T-helper 2 cell treated with Interferon-gamma antibody and Interleukin-4, amounts not matched to agents 5 μg/mL and 100 μg/mL, for 36 hours (primary cell): ENCODE data around the gene CRKL.

Source experiments
- DNase-seq: peaks from one replicate; pipeline ENCODE4 v3.0.0; 2021; ENCODE audit warnings: low spot score
- H3K27ac Mint-ChIP-seq: one replicate; pipeline ENCODE4 v1.8.0; 2021; ENCODE audit warnings: mild to moderate bottlenecking, mixed read lengths
- H3K27me3 Mint-ChIP-seq: one replicate; pipeline ENCODE4 v1.8.0; 2021; ENCODE audit warnings: low read depth, mixed read lengths
- H3K36me3 Mint-ChIP-seq: one replicate; pipeline ENCODE4 v1.8.0; 2021; ENCODE audit warnings: low read depth, mixed read lengths
- H3K4me1 Mint-ChIP-seq: one replicate; pipeline ENCODE4 v1.8.0; 2021; ENCODE audit warnings: low read depth, mixed read lengths
- H3K4me3 Mint-ChIP-seq: one replicate; pipeline ENCODE4 v1.8.0; 2022; ENCODE audit warnings: mild to moderate bottlenecking, moderate library complexity, mixed read lengths
- H3K9me3 Mint-ChIP-seq: one replicate; pipeline ENCODE4 v1.8.0; 2021; ENCODE audit warnings: mixed read lengths

Gene CRKL

DNA sequence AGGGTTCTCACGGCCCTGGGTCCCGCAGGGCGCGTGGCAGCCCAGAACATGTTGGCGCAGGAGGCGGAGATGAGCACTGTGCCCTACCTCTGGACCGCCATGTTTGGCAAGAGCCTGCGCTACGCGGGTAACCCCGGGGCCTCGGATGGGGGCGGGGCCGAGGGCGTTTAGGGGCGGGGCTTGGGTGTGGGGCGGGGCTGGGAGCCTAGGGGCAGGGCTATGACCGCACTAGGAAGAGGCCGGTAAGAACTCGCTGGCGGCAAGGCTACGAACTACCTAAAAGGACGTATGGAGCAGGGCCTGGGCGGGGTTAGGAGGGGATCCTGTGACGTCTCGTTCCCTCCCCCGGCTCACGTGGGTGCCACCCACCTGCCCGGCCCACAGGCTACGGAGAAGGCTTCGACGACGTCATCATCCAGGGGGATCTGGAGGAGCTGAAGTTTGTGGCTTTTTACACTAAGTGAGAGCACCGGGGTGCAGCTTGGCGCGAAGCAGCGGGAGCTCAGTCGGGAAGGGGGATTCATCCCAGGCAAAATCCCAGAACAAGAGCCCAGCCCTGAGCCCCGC lies 62.1 kb downstream of the CRKL start:
- DNase-seq: peak; percentile 51
- peaks cover 27% of the 10 kb centered on the region for H3K4me1 Mint-ChIP-seq
- H3K9me3 Mint-ChIP-seq: peaks cover 8% of the 10 kb centered on the region
- peak overlapping the region; percentile 70 for H3K27ac Mint-ChIP-seq
- peaks cover 5% of the 10 kb centered on the region for H3K36me3 Mint-ChIP-seq
- no peaks in the 10 kb centered on the region for H3K27me3 Mint-ChIP-seq
- peak overlapping the region; percentile 72 for H3K4me3 Mint-ChIP-seq

GRCh38 chr22:20979940-20980453 lies 62.8 kb downstream of the CRKL start:
- peaks cover 8% of the 10 kb centered on the region for H3K9me3 Mint-ChIP-seq
- peak overlapping the region; percentile 22 for H3K27ac Mint-ChIP-seq
- no peaks in the 10 kb centered on the region for H3K27me3 Mint-ChIP-seq
- H3K4me3 Mint-ChIP-seq: no peak overlapping the region
- no peak for DNase-seq
- peaks cover 27% of the 10 kb centered on the region for H3K4me1 Mint-ChIP-seq
- H3K36me3 Mint-ChIP-seq: peaks cover 5% of the 10 kb centered on the region

DNA sequence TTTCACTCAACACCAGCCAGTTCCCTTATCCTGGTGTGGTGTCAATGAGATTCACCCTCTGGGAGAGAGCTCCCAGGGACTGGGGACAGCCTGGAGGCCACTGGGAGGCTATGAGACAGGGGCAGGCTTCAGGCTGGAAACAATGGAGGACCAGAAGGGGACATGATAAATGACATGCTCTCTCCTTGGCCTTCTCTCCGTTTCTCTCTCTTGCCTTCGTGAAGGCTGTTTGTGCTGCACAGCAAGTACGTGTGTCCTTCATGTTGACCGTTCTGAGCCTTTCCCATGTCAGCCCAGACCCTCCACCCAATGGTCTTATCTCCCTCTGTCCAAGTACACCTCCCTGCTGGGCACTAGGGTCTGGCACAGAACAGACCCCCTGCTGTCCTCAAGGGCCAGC lies 63.3 kb downstream of the CRKL start:
- Mint-ChIP-seq H3K27ac (no peak overlapping the region), H3K4me1 (peaks cover 27% of the 10 kb centered on the region)

DNA sequence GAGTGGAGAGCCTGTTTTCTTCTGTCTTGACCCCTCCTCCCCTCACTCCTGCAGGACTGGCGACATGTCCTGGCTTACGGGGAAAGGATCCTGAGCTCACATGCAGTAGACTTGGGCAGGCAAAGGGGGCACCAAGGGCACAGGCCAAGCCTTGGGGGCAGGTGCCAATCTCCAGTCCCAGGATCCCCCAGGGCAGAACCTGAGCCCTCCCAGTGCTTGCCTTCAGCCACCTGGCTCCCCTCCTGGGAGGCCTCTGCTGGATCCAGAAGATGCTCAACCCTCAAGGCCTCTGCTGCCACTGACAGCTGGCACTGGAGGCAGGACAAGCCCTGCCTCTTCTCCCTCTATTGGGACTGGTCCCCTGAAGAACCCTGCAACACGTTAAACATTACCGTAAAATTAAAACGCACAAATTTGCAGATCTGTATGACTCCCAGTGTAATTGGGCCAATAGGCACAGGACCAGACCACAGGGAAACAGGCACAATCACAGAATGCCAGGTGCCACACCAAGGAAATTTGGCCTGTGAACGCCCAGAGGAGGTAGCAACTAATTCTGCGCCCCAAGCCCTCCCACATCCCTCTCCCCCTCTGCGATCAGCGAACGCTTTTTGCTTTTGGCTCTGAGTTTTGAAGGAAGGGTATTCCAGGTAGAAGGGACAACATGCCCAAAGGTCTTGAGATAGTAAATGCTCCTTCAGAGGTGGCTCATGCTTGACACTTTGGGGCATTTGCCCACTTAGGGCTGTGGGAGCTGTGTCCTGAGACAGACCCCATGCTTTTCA lies 63.9 kb downstream of the CRKL start:
- H3K36me3 Mint-ChIP-seq: peaks cover 8% of the 10 kb centered on the region
- peak overlapping the region; percentile 91 for H3K4me3 Mint-ChIP-seq
- peak overlapping the region; percentile 85 for H3K27ac Mint-ChIP-seq
- no peak for DNase-seq
- peaks cover 27% of the 10 kb centered on the region for H3K4me1 Mint-ChIP-seq
- no peaks in the 10 kb centered on the region for H3K27me3 Mint-ChIP-seq
- H3K9me3 Mint-ChIP-seq: peaks cover 8% of the 10 kb centered on the region

More for the DNA sequence above, 63.3 kb downstream of the CRKL start:
- no peak for DNase-seq
- Mint-ChIP-seq H3K27me3 (no peaks in the 10 kb centered on the region), H3K4me3 (peak overlapping the region; percentile 18), H3K9me3 (peaks cover 8% of the 10 kb centered on the region), H3K36me3 (peaks cover 5% of the 10 kb centered on the region)

GRCh38 chr22:20981787-20982562 lies 64.8 kb downstream of the CRKL start, which contains the start of gene LZTR1:
Gene LZTR1, plus strand, starts transcription at chr22:20982297. Its CDS starts 75 bp downstream, at chr22:20982372.
- peak within 1 kb of the TSS; percentile 89 for H3K27ac Mint-ChIP-seq
- peaks cover 13% of the 10 kb centered on the region for H3K36me3 Mint-ChIP-seq
- peaks cover 8% of the 10 kb centered on the region for H3K9me3 Mint-ChIP-seq
- peaks cover 27% of the 10 kb centered on the region for H3K4me1 Mint-ChIP-seq
- H3K27me3 Mint-ChIP-seq: no peaks in the 10 kb centered on the region
- H3K4me3 Mint-ChIP-seq: peak within 1 kb of the TSS; percentile 91
- DNase-seq: peak; percentile 82

DNA sequence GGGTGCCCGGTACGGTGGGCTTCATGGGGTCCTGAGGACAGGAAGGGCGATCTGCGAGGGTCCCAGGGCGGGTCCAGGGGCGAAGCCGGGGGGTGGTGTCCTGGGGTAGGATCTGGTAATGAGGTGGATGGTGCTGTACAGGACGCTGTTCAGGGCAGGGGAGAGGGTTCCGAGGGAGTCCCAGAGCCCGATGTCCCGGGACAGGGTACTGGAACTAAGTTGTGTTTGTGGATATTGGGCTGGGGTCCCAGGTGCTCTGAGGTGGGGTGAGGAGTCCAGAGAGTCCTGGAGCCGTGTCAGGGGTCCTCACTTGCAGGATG lies 65.3 kb downstream of the CRKL start:
- peak overlapping the region; percentile 89 for H3K27ac Mint-ChIP-seq
- no peak for DNase-seq

DNA sequence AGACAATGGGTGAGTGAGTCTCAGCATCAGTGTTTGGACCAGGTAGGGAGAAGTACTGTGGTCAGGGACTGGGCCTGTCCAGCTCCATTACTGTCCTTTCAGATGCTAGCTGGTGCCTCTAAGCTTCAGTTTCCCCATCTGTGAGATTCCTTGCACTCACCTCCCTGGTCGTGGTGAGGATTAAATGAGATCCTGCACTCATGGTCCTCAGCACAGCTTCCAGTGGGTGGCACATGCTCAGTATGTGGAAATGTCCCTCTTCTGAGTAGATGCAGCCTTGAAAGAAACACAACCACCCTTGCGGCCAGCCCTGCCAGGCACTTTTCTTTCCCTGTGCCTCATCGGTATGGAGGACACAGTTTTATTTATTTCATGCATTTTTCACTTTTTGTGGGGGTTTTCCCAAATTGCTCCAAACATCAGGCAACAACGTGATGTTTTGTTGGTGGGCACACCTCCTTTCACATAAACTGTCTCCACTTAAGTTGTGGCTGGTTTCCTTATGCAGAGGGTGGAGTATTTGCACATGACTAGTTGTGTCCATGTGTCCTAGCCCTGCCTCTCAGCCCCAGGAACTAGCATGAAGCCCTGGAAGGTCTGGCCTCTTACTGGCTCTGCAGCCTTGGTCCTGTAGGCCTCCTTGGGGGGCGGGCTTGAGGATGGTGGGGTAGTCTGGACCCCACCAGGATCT lies 66.0 kb downstream of the CRKL start:
- peaks cover 16% of the 10 kb centered on the region for H3K36me3 Mint-ChIP-seq
- no peak for DNase-seq

More for the DNA sequence above, 65.3 kb downstream of the CRKL start:
- peak overlapping the region; percentile 91 for H3K4me3 Mint-ChIP-seq
- no peaks in the 10 kb centered on the region for H3K27me3 Mint-ChIP-seq
- H3K4me1 Mint-ChIP-seq: peaks cover 27% of the 10 kb centered on the region
- peaks cover 8% of the 10 kb centered on the region for H3K9me3 Mint-ChIP-seq
- peaks cover 13% of the 10 kb centered on the region for H3K36me3 Mint-ChIP-seq

DNA sequence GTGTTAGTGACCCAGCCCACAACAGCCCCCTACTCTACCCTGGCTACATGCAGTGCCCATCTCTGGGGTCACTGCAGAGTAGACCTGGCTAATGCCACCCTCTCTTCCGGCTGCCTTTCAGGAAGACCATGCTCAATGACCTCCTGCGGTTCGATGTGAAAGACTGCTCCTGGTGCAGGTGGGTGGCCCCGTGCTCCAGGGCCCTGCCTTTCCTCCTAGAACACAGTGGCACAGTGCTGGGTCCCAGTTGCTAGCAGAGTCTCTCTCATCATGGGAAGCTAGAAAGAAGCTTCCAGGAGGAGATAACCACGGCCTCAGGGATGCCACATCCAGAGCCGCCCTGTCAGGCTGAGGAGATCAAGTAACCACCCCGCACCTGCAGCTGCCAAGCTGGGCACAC lies 68.5 kb downstream of the CRKL start:
- H3K36me3 Mint-ChIP-seq: peaks cover 18% of the 10 kb centered on the region
- H3K27me3 Mint-ChIP-seq: no peaks in the 10 kb centered on the region

More for the DNA sequence above, 66.0 kb downstream of the CRKL start:
- Mint-ChIP-seq H3K4me1 (peaks cover 27% of the 10 kb centered on the region), H3K27me3 (no peaks in the 10 kb centered on the region), H3K27ac (peak overlapping the region; percentile 89), H3K4me3 (peak overlapping the region; percentile 91), H3K9me3 (peaks cover 8% of the 10 kb centered on the region)

GRCh38 chr22:20986365-20986764 lies 69.2 kb downstream of the CRKL start:
- Mint-ChIP-seq H3K36me3 (peaks cover 18% of the 10 kb centered on the region), H3K9me3 (no peaks in the 10 kb centered on the region), H3K4me3 (no peak overlapping the region), H3K4me1 (peaks cover 16% of the 10 kb centered on the region), H3K27me3 (no peaks in the 10 kb centered on the region), H3K27ac (no peak overlapping the region)
- DNase-seq: no peak

More for the DNA sequence above, 68.5 kb downstream of the CRKL start:
- H3K4me1 Mint-ChIP-seq: peaks cover 20% of the 10 kb centered on the region
- no peaks in the 10 kb centered on the region for H3K9me3 Mint-ChIP-seq
- H3K27ac Mint-ChIP-seq: no peak overlapping the region
- DNase-seq: no peak
- no peak overlapping the region for H3K4me3 Mint-ChIP-seq

GRCh38 chr22:20987375-20987774 lies 70.2 kb downstream of the CRKL start:
- Mint-ChIP-seq H3K4me1 (peaks cover 14% of the 10 kb centered on the region), H3K9me3 (no peaks in the 10 kb centered on the region), H3K4me3 (no peak overlapping the region), H3K36me3 (peaks cover 18% of the 10 kb centered on the region), H3K27ac (no peak overlapping the region), H3K27me3 (no peaks in the 10 kb centered on the region)
- DNase-seq: no peak

DNA sequence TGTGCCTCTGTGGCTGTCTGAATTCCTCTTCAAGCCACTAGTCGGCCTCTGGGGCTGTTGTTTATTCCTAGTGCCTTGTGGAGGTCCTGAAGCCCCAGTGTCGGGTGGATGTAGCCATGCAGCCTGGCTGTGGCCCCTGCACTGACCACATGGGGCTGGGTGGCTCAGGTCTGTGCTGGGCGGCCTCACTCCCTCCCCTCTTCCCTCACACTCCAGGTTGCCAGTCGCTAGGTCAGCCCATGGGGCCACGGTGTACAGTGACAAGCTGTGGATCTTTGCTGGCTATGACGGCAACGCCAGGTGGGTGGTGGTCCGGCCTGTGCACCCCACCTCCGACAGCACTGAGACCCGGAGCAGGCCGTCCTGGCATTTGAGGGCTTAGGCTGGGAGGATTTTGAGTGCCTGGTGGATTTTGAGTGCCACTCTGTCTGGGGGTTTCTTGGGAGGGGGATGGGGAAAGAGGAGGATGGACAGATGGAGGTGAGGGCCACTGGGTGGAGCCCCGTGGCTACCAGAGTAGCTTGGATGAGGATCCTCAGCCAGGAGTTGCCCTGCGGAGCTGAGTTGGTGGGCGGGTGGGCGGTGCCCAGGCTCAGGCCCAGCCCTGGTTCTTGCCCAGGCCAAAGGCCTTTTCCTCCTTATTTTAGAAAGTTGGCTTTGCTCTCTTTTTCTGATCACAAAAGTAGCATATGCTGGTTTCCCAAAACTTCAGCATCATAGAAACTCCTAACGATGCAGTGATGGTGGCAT lies 71.5 kb downstream of the CRKL start:
- no peak overlapping the region for H3K4me3 Mint-ChIP-seq
- H3K36me3 Mint-ChIP-seq: peaks cover 20% of the 10 kb centered on the region
- H3K9me3 Mint-ChIP-seq: no peaks in the 10 kb centered on the region
- peaks cover 5% of the 10 kb centered on the region for H3K4me1 Mint-ChIP-seq
- no peak overlapping the region for H3K27ac Mint-ChIP-seq
- DNase-seq: no peak
- H3K27me3 Mint-ChIP-seq: no peaks in the 10 kb centered on the region

DNA sequence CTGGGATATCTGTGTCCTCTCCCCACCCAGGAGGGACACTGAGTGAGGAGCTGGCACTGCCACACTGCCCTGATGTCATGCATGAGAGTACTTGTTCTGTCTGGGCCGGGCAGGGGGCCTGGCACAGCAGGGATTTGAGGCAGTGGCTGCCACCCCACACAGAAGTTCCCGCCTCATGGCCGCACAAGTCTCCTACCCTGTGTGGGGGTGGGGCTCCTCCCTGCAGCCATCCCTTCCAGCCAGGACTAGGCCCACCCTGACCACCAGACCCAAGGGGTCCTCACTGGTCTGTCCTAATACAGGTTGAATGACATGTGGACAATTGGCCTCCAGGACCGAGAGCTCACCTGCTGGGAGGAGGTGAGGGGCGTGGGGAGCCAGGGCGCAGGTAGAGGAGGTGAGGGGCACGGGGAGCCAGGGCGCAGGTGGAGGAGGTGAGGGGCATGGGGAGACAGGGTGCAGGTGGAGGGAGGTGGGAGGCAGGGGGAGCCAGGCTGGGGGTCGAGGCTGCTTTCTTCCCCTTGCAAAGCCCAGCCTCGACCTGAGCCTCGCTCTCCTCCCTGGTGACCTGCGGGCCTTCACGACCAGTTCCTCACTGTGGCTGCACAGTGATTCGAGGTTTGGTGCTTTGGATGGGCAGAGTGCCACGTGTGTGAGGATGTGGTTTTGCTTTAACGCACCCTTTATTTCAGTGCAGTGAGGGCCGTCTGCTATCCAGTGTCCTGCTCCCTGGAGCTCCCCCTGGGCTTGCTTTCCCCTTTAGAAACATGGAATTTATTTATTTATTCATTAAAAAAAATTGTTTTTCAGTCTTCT lies 72.3 kb downstream of the CRKL start:
- Mint-ChIP-seq H3K36me3 (peaks cover 16% of the 10 kb centered on the region), H3K27ac (no peak overlapping the region), H3K9me3 (no peaks in the 10 kb centered on the region), H3K4me3 (no peak overlapping the region), H3K27me3 (no peaks in the 10 kb centered on the region), H3K4me1 (peaks cover 2% of the 10 kb centered on the region)
- no peak for DNase-seq
